Measurements from ENCODE around the gene AADACL2. TPM values are rescaled to one million over a fixed set of nuclear protein-coding genes. Genes with fewer than 3 reads are reported as not detected.

AADACL2 gene
- total and polyA plus RNA-seq, 2 experiments from 2014 or later = 0.10 TPM; not detected in 1

DNA sequence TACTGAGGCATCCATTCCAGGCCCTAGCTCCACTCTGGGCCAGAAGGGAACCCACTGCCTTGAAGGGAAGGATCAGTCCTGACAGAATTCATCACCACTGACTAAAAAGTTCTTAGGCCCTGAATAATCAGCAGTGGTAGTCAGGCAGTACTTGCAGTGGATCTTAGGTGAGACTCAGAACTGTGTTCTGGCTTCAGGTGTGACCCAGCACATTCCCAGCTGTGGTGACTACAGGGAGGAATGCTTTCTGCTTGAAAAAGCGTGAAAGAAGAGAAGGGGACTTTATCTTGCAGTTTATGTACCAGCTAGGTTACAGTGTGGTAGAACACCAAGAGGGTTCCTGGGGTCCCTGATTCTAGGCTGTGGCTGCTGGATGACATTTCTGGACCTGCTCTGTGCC lies 24.9 kb upstream of the AADACL2 start:
- no peaks in the 10 kb centered on the region for H3K79me2 ChIP-seq
- no peak overlapping the region for H2AFZ ChIP-seq
- 93% methylated on average over 1 of the region's 1 CpG for WGBS (ENCODE audit: low lambda C conversion rate, missing lambda C conversion rate)
- H3K9me2 ChIP-seq (replicated peaks; ENCODE audit: insufficient read depth) = no peaks in the 10 kb centered on the region
- no peaks in the 10 kb centered on the region for H3K4me1 ChIP-seq (ENCODE audit: insufficient read depth)
- no peaks in the 10 kb centered on the region for H3K36me3 ChIP-seq (replicated peaks; ENCODE audit: insufficient read depth, low read depth)
- DNase-seq (ENCODE audit: low spot score) = no peak
- no peak overlapping the region for H3K27ac ChIP-seq
- no peaks in the 10 kb centered on the region for H4K20me1 ChIP-seq (ENCODE audit: insufficient read depth, poor library complexity, severe bottlenecking)
- no peaks in the 10 kb centered on the region for H3K27me3 ChIP-seq
- no peaks in the 10 kb centered on the region for H3K9me3 ChIP-seq (ENCODE audit: low read depth)
- no peak overlapping the region for H3K4me3 ChIP-seq
- TF ChIP-seq EZH2 (IDR thresholded peaks at IDR 0.05; ENCODE audit: borderline replicate concordance) = no peak
- TF ChIP-seq, protein P1, sequence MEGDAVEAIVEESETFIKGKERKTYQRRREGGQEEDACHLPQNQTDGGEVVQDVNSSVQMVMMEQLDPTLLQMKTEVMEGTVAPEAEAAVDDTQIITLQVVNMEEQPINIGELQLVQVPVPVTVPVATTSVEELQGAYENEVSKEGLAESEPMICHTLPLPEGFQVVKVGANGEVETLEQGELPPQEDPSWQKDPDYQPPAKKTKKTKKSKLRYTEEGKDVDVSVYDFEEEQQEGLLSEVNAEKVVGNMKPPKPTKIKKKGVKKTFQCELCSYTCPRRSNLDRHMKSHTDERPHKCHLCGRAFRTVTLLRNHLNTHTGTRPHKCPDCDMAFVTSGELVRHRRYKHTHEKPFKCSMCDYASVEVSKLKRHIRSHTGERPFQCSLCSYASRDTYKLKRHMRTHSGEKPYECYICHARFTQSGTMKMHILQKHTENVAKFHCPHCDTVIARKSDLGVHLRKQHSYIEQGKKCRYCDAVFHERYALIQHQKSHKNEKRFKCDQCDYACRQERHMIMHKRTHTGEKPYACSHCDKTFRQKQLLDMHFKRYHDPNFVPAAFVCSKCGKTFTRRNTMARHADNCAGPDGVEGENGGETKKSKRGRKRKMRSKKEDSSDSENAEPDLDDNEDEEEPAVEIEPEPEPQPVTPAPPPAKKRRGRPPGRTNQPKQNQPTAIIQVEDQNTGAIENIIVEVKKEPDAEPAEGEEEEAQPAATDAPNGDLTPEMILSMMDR (IDR thresholded peaks at IDR 0.05; ENCODE audit: poor library complexity) = no peak
- no peak for TF ChIP-seq EZH2phosphoT487 (IDR thresholded peaks at IDR 0.05; ENCODE audit: low read depth, severe bottlenecking, unreplicated experiment)
- H3K4me2 ChIP-seq = no peak overlapping the region

DNA sequence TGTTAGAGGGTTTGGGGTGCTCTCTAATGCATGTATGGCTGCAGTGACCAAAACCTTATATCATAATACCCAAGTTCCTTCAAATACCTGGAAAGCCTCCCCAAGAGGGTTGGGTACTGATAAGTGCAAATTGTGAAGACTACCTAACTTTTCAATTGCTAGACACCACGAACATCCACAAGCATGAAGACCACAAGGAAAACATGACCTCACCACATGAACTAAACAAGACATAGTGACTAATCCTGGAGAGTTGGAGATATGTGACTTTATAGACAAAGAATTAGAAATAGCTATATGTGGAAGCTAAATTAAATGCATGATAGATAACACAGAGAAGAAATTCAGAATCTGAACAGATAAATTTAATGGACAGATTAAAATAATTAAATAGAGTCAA lies 23.9 kb upstream of the AADACL2 start:
- TF ChIP-seq EZH2phosphoT487 (IDR thresholded peaks at IDR 0.05; ENCODE audit: low read depth, severe bottlenecking, unreplicated experiment) = no peak
- no peak for TF ChIP-seq EZH2 (IDR thresholded peaks at IDR 0.05; ENCODE audit: borderline replicate concordance)
- TF ChIP-seq, protein P1 (IDR thresholded peaks at IDR 0.05; ENCODE audit: poor library complexity) = no peak
- 79% methylated on average over 1 of the region's 1 CpG for WGBS (ENCODE audit: low lambda C conversion rate, missing lambda C conversion rate)
- Histone ChIP-seq H3K79me2 (no peaks in the 10 kb centered on the region), H3K36me3 (replicated peaks; ENCODE audit: insufficient read depth, low read depth) (no peaks in the 10 kb centered on the region), H3K27me3 (no peaks in the 10 kb centered on the region), H3K27ac (no peak overlapping the region), H2AFZ (no peak overlapping the region), H4K20me1 (ENCODE audit: insufficient read depth, poor library complexity, severe bottlenecking) (no peaks in the 10 kb centered on the region), H3K4me1 (ENCODE audit: insufficient read depth) (no peaks in the 10 kb centered on the region), H3K9me3 (ENCODE audit: low read depth) (no peaks in the 10 kb centered on the region), H3K4me3 (no peak overlapping the region), H3K4me2 (no peak overlapping the region), H3K9me2 (replicated peaks; ENCODE audit: insufficient read depth) (no peaks in the 10 kb centered on the region)
- DNase-seq (ENCODE audit: low spot score) = no peak

DNA sequence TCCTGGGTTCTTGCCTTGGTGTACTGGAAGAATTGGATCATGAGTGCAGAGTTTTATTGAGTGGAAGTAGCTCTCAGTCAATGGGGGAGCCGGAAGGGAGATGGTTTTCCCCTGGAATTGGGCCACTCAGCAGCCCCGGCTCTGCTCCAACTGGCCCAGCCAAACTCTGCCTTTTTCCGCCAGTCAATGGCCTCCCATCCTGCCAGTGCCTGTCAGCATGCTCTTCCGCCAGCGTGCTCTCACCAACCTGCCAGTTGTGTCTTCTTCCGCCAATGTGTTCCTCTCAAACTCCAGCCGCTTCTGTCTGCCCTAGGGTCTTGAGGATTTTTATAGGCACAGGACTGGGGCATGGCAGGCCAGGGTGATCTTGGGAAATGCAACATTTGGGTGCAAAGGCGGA lies 12.4 kb upstream of the AADACL2 start:
- Histone ChIP-seq H3K4me2 (no peak overlapping the region), H3K4me1 (ENCODE audit: insufficient read depth) (no peaks in the 10 kb centered on the region), H3K27ac (no peak overlapping the region), H4K20me1 (ENCODE audit: insufficient read depth, poor library complexity, severe bottlenecking) (no peaks in the 10 kb centered on the region), H2AFZ (no peak overlapping the region), H3K4me3 (no peak overlapping the region), H3K27me3 (no peaks in the 10 kb centered on the region), H3K79me2 (no peaks in the 10 kb centered on the region), H3K9me2 (replicated peaks; ENCODE audit: insufficient read depth) (no peaks in the 10 kb centered on the region), H3K36me3 (replicated peaks; ENCODE audit: insufficient read depth, low read depth) (no peaks in the 10 kb centered on the region), H3K9me3 (ENCODE audit: low read depth) (no peaks in the 10 kb centered on the region)
- 99% methylated on average over 8 of the region's 8 CpGs for WGBS (ENCODE audit: low lambda C conversion rate, missing lambda C conversion rate)
- TF ChIP-seq EZH2phosphoT487 (IDR thresholded peaks at IDR 0.05; ENCODE audit: low read depth, severe bottlenecking, unreplicated experiment) (no peak), EZH2 (IDR thresholded peaks at IDR 0.05; ENCODE audit: borderline replicate concordance) (no peak)
- TF ChIP-seq, protein P1 (IDR thresholded peaks at IDR 0.05; ENCODE audit: poor library complexity) = no peak
- DNase-seq (ENCODE audit: low spot score) = no peak

DNA sequence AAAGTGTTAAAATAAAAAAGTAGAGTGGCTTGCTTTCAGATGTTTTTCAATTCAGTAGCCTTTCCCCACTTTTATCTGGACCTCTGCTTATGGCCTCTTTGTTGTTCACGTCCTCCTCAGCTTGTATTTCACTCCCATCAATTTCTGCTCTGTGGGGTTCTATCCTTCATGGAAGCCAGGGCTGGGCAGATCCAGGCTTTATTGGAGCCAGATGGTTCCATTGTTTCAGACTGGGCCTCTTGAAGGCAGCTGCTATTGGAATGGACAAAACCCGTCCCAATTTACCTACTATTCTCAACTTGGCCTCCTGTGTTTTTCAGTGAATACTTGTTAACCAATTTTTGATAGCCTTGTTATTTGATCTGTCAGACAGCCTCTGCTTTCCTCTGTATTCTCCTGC lies 10.9 kb upstream of the AADACL2 start:
- H2AFZ ChIP-seq = no peak overlapping the region
- H3K79me2 ChIP-seq = no peaks in the 10 kb centered on the region
- no peaks in the 10 kb centered on the region for H4K20me1 ChIP-seq (ENCODE audit: insufficient read depth, poor library complexity, severe bottlenecking)
- no peak overlapping the region for H3K27ac ChIP-seq
- H3K4me1 ChIP-seq (ENCODE audit: insufficient read depth) = no peaks in the 10 kb centered on the region
- no peak overlapping the region for H3K4me2 ChIP-seq
- no peak overlapping the region for H3K4me3 ChIP-seq
- H3K9me3 ChIP-seq (ENCODE audit: low read depth) = no peaks in the 10 kb centered on the region
- TF ChIP-seq EZH2phosphoT487 (IDR thresholded peaks at IDR 0.05; ENCODE audit: low read depth, severe bottlenecking, unreplicated experiment) = no peak
- TF ChIP-seq, protein P1 (IDR thresholded peaks at IDR 0.05; ENCODE audit: poor library complexity) = no peak
- no peak for TF ChIP-seq EZH2 (IDR thresholded peaks at IDR 0.05; ENCODE audit: borderline replicate concordance)
- no peaks in the 10 kb centered on the region for H3K36me3 ChIP-seq (replicated peaks; ENCODE audit: insufficient read depth, low read depth)
- 70% methylated on average over 2 of the region's 2 CpGs for WGBS (ENCODE audit: low lambda C conversion rate, missing lambda C conversion rate)
- no peaks in the 10 kb centered on the region for H3K9me2 ChIP-seq (replicated peaks; ENCODE audit: insufficient read depth)
- no peaks in the 10 kb centered on the region for H3K27me3 ChIP-seq
- no peak for DNase-seq (ENCODE audit: low spot score)

Measured in hepatocyte (in vitro differentiated cells).